ENCODE results near the gene SFTA2.

The SFTA2 gene

GRCh38 chr6:30882204-30882758 lies 49.7 kb downstream of the SFTA2 start:
- H3K36me3 ChIP-seq, result no peaks in the 10 kb centered on the region
- H3K4me3 ChIP-seq, result peak overlapping the region in 3 of 10 experiments; percentile 10 to 70 (median 37); a peak in 4 of 20 replicates
- peak overlapping the region in 8 of 11 experiments; percentile 11 to 78 (median 48); a peak in 14 of 22 replicates for H3K27ac ChIP-seq
- peaks cover 0 to 21% (median 13%) of the 10 kb centered on the region in 11 experiments; a peak in 9 of 22 replicates for H4K20me1 ChIP-seq
- no peaks in the 10 kb centered on the region for H3K27me3 ChIP-seq
- H3K4me1 ChIP-seq, result peaks cover 56 to 92% (median 88%) of the 10 kb centered on the region in 10 experiments
- peak overlapping the region in 10 of 11 experiments; percentile 8 to 84 (median 35); a peak in 11 of 22 replicates for H3K9ac ChIP-seq
- H3K9me3 ChIP-seq (replicated peaks in 1 of 11), result no peaks in the 10 kb centered on the region
- no peak for TF ChIP-seq Cebpa-rat (IDR thresholded peaks at IDR 0.05)
- peak overlapping the region; percentile 88 to 100 (median 97) for H3K4me2 ChIP-seq

- peaks cover 58 to 94% (median 87%) of the 10 kb centered on the region in 10 experiments for H3K4me1 ChIP-seq
- peak overlapping the region in 1 of 10 experiments; percentile 37; a peak in 3 of 20 replicates for H3K4me3 ChIP-seq
- no peaks in the 10 kb centered on the region for H3K9me3 ChIP-seq (replicated peaks in 1 of 11)
- peaks cover 0 to 16% (median 7%) of the 10 kb centered on the region in 11 experiments; a peak in 8 of 22 replicates for H4K20me1 ChIP-seq
- no peaks in the 10 kb centered on the region for H3K27me3 ChIP-seq
- peak overlapping the region; percentile 88 to 100 (median 97) for H3K4me2 ChIP-seq
- H3K27ac ChIP-seq, result peak overlapping the region in 8 of 11 experiments; percentile 11 to 78 (median 48); a peak in 14 of 22 replicates
- TF ChIP-seq Cebpa-rat (IDR thresholded peaks at IDR 0.05), result no peak
- peak overlapping the region in 9 of 11 experiments; percentile 21 to 84 (median 37); a peak in 10 of 22 replicates for H3K9ac ChIP-seq
- H3K36me3 ChIP-seq, result no peaks in the 10 kb centered on the region
Measured at GRCh38 chr6:30881392-30882203, 50.4 kb downstream of the SFTA2 start.
